Ovary (tissue), 3 donors: ENCODE data around the gene ITFG1.

Source experiments
- EP300 ChIP-seq: sonication (generic); formaldehyde crosslinking; IDR thresholded peaks from one replicate; pipeline ENCODE4 v1.6.1; 2017; ENCODE audit warnings: antibody characterized with exemption
- TF ChIP-seq, protein P1 (sequence below), 3 donors: fragments of 450-650 bp in 2 of 3; fragments of 200-600 bp in 1 of 3; IDR thresholded peaks; one replicate each; pipeline versions ENCODE4 v1.5.1 to v1.8.0; 2016 to 2022; ENCODE audit warnings: antibody characterized with exemption in 3 of 3, mild to moderate bottlenecking in 1 of 3
- donor health status: DM: no; HTN: no; CAD: no.

DNA sequence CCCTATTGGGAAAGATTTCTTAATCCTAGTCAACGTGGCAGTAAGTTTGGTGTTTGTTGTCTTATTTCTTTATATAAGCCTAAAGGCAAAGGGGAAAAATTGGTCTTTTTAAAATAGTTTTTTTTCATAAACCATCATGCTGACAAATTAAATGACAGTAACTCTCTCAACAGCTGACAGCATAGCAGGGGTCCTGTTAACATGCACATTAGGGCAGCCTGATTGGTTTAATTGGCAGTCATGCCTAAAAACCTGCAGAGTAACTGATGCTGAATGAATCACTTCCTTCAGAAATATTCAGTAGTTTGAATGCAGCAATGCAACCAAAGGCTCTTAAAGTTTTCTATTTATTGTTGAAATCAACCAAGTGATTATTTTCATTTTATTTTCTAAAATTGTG lies 85.4 kb downstream of the ITFG1 start:
- TF ChIP-seq, protein P1, sequence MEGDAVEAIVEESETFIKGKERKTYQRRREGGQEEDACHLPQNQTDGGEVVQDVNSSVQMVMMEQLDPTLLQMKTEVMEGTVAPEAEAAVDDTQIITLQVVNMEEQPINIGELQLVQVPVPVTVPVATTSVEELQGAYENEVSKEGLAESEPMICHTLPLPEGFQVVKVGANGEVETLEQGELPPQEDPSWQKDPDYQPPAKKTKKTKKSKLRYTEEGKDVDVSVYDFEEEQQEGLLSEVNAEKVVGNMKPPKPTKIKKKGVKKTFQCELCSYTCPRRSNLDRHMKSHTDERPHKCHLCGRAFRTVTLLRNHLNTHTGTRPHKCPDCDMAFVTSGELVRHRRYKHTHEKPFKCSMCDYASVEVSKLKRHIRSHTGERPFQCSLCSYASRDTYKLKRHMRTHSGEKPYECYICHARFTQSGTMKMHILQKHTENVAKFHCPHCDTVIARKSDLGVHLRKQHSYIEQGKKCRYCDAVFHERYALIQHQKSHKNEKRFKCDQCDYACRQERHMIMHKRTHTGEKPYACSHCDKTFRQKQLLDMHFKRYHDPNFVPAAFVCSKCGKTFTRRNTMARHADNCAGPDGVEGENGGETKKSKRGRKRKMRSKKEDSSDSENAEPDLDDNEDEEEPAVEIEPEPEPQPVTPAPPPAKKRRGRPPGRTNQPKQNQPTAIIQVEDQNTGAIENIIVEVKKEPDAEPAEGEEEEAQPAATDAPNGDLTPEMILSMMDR (IDR thresholded peaks at IDR 0.05): no peak
- TF ChIP-seq EP300: no peak
